AG10803 (cell line): ENCODE measurements around the gene SMNDC1.
"Not testable (repeated sequence)": the region's sequence is repeated elsewhere in the genome, so short reads cannot be mapped to it uniquely, and the experiment has no call there.

Experiments
- DNase-seq: peaks from one replicate; pipeline ENCODE4 v3.0.0; 2010; ENCODE audit warnings: low read depth
- H3K4me3 ChIP-seq: 2 replicates; pipeline ENCODE4 v1.5.1; 2011; ENCODE audit warnings: mild to moderate bottlenecking, low read length, control low read depth
- CTCF ChIP-seq: conservative IDR thresholded peaks from 2 replicates; pipeline ENCODE4 v1.5.1; 2011; ENCODE audit warnings: mild to moderate bottlenecking, low read length, control low read depth, inconsistent platforms

SMNDC1 gene

GRCh38 chr10:110258542-110258941 is 46.2 kb downstream of the SMNDC1 start:
- H3K4me3 ChIP-seq, result no peak overlapping the region
- no peak for TF ChIP-seq CTCF
- no peak for DNase-seq

- TF ChIP-seq CTCF, result no peak
- DNase-seq, result no peak
- H3K4me3 ChIP-seq, result no peak overlapping the region
Observed at GRCh38 chr10:110254467-110254866, 50.3 kb downstream of the SMNDC1 start.

- H3K4me3 ChIP-seq, result no peak overlapping the region
- no peak for DNase-seq
- no peak for TF ChIP-seq CTCF
Observed at GRCh38 chr10:110252151-110252550, 52.6 kb downstream of the SMNDC1 start.

- not testable (repeated sequence) for H3K4me3 ChIP-seq, DNase-seq
Observed at GRCh38 chr10:110251392-110251791, 53.3 kb downstream of the SMNDC1 start.

- DNase-seq, H3K4me3 ChIP-seq: not testable (repeated sequence)
Observed at GRCh38 chr10:110249489-110249888, 55.2 kb downstream of the SMNDC1 start.

GRCh38 chr10:110247833-110248232 is 56.9 kb downstream of the SMNDC1 start:
- H3K4me3 ChIP-seq, DNase-seq: not testable (repeated sequence)

- no peak for DNase-seq
- no peak overlapping the region for H3K4me3 ChIP-seq
- no peak for TF ChIP-seq CTCF
Observed at GRCh38 chr10:110244550-110244949, 60.2 kb downstream of the SMNDC1 start.

- H3K4me3 ChIP-seq, result no peak overlapping the region
- DNase-seq, result no peak
- TF ChIP-seq CTCF, result no peak
Observed at GRCh38 chr10:110242511-110242910, 62.2 kb downstream of the SMNDC1 start.

GRCh38 chr10:110241841-110242240 is 62.9 kb downstream of the SMNDC1 start:
- TF ChIP-seq CTCF, result no peak

More at GRCh38 chr10:110241841-110242240, 62.9 kb downstream of the SMNDC1 start:
- H3K4me3 ChIP-seq, result no peak overlapping the region
- no peak for DNase-seq
